ENCODE data around the gene PTPRD. TPM values are rescaled to one million over a fixed set of nuclear protein-coding genes. Genes with fewer than 3 reads are reported as not detected.
A peak's percentile ranks its signal among the peaks of the same experiment; 100 is the strongest.

Gene PTPRD
- total and polyA plus RNA-seq, 2 experiments from 2014 or later, result 11.5 to 58.0 TPM

GRCh38 chr9:8835291-8835690 lies 1777.5 kb downstream of the PTPRD start:
- Histone ChIP-seq H3K4me1 (ENCODE audit: insufficient read depth) (peaks cover 8% of the 10 kb centered on the region; the same call in 1 of the 2 replicates), H3K36me3 (ENCODE audit: insufficient read depth) (no peaks in the 10 kb centered on the region), H3K4me3 (no peak overlapping the region), H3K27ac (ENCODE audit: low read depth) (no peak overlapping the region), H3K79me2 (replicated peaks; ENCODE audit: insufficient read depth) (peaks cover 11% of the 10 kb centered on the region; the same call in 1 of the 2 replicates), H4K20me1 (replicated peaks; ENCODE audit: insufficient read depth) (no peaks in the 10 kb centered on the region), H2AFZ (no peak overlapping the region), H3K4me2 (no peak overlapping the region), H3F3A (replicated peaks; ENCODE audit: low read depth) (no peaks in the 10 kb centered on the region), H3K27me3 (ENCODE audit: insufficient read depth) (no peaks in the 10 kb centered on the region), H3K9me2 (ENCODE audit: insufficient read depth) (no peaks in the 10 kb centered on the region)
- Mint-ChIP-seq H3K9me3 (no peaks in the 10 kb centered on the region), H3K27ac (no peak overlapping the region), H3K27me3 (ENCODE audit: insufficient read depth, low read depth, poor library complexity) (no peaks in the 10 kb centered on the region), H3K4me3 (no peak overlapping the region), H3K36me3 (ENCODE audit: low read depth) (no peaks in the 10 kb centered on the region; the same call in 2 of the 3 replicates), H3K4me1 (peaks cover 34% of the 10 kb centered on the region)
- TF ChIP-seq STAT1 (IDR thresholded peaks at IDR 0.05; ENCODE audit: unreplicated experiment) (no peak), ZNF114 (CRISPR knock-in tag; IDR thresholded peaks at IDR 0.05) (no peak), EZH2 (IDR thresholded peaks at IDR 0.05; ENCODE audit: low read depth, unreplicated experiment) (no peak), CREB1 (CRISPR knock-in tag; IDR thresholded peaks at IDR 0.05; ENCODE audit: low read depth) (no peak)
- no peak for ATAC-seq
- DNase-seq (ENCODE audit: low spot score), result no peak

- no peak overlapping the region for H2AFZ ChIP-seq
- Mint-ChIP-seq H3K27ac (peak overlapping the region; percentile 38), H3K27me3 (ENCODE audit: insufficient read depth, low read depth, poor library complexity) (no peaks in the 10 kb centered on the region), H3K36me3 (ENCODE audit: low read depth) (no peaks in the 10 kb centered on the region; the same call in 2 of the 3 replicates), H3K4me3 (no peak overlapping the region), H3K4me1 (peaks cover 35% of the 10 kb centered on the region), H3K9me3 (no peaks in the 10 kb centered on the region)
- peaks cover 22% of the 10 kb centered on the region; the same call in 1 of the 2 replicates for H3K79me2 ChIP-seq (replicated peaks; ENCODE audit: insufficient read depth)
- no peak for DNase-seq (ENCODE audit: low spot score)
- no peaks in the 10 kb centered on the region for H3K9me2 ChIP-seq (ENCODE audit: insufficient read depth)
- no peaks in the 10 kb centered on the region for H3K27me3 ChIP-seq (ENCODE audit: insufficient read depth)
- H3F3A ChIP-seq (replicated peaks; ENCODE audit: low read depth), result no peaks in the 10 kb centered on the region
- no peak overlapping the region for H3K27ac ChIP-seq (ENCODE audit: low read depth)
- H3K4me1 ChIP-seq (ENCODE audit: insufficient read depth), result peaks cover 8% of the 10 kb centered on the region; the same call in 1 of the 2 replicates
- ATAC-seq, result no peak
- H4K20me1 ChIP-seq (replicated peaks; ENCODE audit: insufficient read depth), result no peaks in the 10 kb centered on the region
- no peak overlapping the region for H3K4me3 ChIP-seq
- no peak overlapping the region for H3K4me2 ChIP-seq
- H3K36me3 ChIP-seq (ENCODE audit: insufficient read depth), result no peaks in the 10 kb centered on the region
- TF ChIP-seq, protein P1, sequence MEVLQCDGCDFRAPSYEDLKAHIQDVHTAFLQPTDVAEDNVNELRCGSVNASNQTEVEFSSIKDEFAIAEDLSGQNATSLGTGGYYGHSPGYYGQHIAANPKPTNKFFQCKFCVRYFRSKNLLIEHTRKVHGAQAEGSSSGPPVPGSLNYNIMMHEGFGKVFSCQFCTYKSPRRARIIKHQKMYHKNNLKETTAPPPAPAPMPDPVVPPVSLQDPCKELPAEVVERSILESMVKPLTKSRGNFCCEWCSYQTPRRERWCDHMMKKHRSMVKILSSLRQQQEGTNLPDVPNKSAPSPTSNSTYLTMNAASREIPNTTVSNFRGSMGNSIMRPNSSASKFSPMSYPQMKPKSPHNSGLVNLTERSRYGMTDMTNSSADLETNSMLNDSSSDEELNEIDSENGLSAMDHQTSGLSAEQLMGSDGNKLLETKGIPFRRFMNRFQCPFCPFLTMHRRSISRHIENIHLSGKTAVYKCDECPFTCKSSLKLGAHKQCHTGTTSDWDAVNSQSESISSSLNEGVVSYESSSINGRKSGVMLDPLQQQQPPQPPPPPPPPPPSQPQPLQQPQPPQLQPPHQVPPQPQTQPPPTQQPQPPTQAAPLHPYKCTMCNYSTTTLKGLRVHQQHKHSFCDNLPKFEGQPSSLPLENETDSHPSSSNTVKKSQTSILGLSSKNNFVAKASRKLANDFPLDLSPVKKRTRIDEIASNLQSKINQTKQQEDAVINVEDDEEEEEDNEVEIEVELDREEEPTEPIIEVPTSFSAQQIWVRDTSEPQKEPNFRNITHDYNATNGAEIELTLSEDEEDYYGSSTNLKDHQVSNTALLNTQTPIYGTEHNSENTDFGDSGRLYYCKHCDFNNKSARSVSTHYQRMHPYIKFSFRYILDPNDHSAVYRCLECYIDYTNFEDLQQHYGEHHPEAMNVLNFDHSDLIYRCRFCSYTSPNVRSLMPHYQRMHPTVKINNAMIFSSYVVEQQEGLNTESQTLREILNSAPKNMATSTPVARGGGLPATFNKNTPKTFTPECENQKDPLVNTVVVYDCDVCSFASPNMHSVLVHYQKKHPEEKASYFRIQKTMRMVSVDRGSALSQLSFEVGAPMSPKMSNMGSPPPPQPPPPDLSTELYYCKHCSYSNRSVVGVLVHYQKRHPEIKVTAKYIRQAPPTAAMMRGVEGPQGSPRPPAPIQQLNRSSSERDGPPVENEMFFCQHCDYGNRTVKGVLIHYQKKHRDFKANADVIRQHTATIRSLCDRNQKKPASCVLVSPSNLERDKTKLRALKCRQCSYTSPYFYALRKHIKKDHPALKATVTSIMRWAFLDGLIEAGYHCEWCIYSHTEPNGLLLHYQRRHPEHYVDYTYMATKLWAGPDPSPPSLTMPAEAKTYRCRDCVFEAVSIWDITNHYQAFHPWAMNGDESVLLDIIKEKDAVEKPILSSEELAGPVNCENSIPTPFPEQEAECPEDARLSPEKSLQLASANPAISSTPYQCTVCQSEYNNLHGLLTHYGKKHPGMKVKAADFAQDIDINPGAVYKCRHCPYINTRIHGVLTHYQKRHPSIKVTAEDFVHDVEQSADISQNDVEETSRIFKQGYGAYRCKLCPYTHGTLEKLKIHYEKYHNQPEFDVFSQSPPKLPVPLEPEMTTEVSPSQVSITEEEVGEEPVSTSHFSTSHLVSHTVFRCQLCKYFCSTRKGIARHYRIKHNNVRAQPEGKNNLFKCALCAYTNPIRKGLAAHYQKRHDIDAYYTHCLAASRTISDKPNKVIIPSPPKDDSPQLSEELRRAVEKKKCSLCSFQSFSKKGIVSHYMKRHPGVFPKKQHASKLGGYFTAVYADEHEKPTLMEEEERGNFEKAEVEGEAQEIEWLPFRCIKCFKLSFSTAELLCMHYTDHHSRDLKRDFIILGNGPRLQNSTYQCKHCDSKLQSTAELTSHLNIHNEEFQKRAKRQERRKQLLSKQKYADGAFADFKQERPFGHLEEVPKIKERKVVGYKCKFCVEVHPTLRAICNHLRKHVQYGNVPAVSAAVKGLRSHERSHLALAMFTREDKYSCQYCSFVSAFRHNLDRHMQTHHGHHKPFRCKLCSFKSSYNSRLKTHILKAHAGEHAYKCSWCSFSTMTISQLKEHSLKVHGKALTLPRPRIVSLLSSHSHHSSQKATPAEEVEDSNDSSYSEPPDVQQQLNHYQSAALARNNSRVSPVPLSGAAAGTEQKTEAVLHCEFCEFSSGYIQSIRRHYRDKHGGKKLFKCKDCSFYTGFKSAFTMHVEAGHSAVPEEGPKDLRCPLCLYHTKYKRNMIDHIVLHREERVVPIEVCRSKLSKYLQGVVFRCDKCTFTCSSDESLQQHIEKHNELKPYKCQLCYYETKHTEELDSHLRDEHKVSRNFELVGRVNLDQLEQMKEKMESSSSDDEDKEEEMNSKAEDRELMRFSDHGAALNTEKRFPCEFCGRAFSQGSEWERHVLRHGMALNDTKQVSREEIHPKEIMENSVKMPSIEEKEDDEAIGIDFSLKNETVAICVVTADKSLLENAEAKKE (CRISPR knock-in tag; IDR thresholded peaks at IDR 0.05), result no peak
- TF ChIP-seq REST (IDR thresholded peaks at IDR 0.05; ENCODE audit: unreplicated experiment) (no peak), ZNF114 (CRISPR knock-in tag; IDR thresholded peaks at IDR 0.05) (no peak), ZNF331 (CRISPR knock-in tag; IDR thresholded peaks at IDR 0.05; ENCODE audit: low read depth) (no peak), STAT1 (IDR thresholded peaks at IDR 0.05; ENCODE audit: unreplicated experiment) (no peak), NANOG (IDR thresholded peaks at IDR 0.05; ENCODE audit: borderline replicate concordance) (no peak), EZH2 (IDR thresholded peaks at IDR 0.05; ENCODE audit: low read depth, unreplicated experiment) (no peak)
- TF ChIP-seq, protein P2, sequence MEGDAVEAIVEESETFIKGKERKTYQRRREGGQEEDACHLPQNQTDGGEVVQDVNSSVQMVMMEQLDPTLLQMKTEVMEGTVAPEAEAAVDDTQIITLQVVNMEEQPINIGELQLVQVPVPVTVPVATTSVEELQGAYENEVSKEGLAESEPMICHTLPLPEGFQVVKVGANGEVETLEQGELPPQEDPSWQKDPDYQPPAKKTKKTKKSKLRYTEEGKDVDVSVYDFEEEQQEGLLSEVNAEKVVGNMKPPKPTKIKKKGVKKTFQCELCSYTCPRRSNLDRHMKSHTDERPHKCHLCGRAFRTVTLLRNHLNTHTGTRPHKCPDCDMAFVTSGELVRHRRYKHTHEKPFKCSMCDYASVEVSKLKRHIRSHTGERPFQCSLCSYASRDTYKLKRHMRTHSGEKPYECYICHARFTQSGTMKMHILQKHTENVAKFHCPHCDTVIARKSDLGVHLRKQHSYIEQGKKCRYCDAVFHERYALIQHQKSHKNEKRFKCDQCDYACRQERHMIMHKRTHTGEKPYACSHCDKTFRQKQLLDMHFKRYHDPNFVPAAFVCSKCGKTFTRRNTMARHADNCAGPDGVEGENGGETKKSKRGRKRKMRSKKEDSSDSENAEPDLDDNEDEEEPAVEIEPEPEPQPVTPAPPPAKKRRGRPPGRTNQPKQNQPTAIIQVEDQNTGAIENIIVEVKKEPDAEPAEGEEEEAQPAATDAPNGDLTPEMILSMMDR (conservative IDR thresholded peaks at IDR 0.05; ENCODE audit: low read depth in 2 of 2), result no peak
These were observed 1779.8 kb downstream of the PTPRD start for GRCh38 chr9:8832955-8833354.
